ENCODE measurements around the gene SNX8. TPM values are rescaled to one million over a fixed set of nuclear protein-coding genes. Genes with fewer than 3 reads are reported as not detected.
"Not testable (repeated sequence)": the region's sequence is repeated elsewhere in the genome, so short reads cannot be mapped to it uniquely, and the experiment has no call there.

SNX8 gene, protein sequence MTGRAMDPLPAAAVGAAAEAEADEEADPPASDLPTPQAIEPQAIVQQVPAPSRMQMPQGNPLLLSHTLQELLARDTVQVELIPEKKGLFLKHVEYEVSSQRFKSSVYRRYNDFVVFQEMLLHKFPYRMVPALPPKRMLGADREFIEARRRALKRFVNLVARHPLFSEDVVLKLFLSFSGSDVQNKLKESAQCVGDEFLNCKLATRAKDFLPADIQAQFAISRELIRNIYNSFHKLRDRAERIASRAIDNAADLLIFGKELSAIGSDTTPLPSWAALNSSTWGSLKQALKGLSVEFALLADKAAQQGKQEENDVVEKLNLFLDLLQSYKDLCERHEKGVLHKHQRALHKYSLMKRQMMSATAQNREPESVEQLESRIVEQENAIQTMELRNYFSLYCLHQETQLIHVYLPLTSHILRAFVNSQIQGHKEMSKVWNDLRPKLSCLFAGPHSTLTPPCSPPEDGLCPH
- 50.8 TPM for polyA plus RNA-seq (2013, experiment 1 of 2; ENCODE audit: insufficient read length)
- polyA plus RNA-seq (2013, experiment 2 of 2; ENCODE audit: insufficient read length), result 48.1 TPM

DNA sequence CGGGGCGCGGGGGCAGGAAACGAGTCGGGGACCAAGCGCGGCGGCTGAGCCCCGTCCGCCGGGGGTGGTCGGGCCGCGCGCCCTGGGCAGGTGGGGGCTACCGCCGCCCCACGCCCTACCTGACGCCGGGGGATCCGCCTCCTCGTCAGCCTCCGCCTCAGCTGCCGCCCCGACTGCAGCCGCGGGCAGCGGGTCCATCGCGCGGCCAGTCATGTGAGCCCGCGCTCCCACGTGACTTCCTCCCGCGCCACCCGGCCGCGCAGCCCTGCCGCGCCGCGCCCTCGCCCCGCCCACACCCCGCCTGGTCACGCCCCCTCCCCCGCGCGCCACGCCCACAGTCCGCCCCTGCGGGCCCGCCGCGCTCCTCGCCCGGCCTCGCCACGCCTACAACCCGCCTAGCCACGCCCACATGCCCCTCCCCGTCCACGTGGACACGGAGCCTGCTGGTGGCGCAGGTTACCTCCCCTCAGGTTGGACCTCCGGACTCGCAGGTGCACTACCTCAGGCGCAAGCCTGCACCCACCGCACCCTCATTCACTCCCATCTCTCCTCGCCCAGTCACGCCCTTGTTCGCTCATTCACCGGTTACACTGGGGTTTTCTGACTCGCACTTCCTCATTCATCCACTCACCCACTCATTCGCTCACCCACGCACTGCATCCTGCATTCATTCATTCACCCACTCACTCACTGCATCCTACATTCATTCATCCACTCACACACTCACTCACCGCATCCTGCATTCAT is at the start of gene SNX8:
TSS of gene SNX8 (minus strand) at position 233 of the 747 bp plus-strand sequence. CDS start at position 213, 20 bp downstream.
- DNase-seq, result peak; percentile 83

DNA sequence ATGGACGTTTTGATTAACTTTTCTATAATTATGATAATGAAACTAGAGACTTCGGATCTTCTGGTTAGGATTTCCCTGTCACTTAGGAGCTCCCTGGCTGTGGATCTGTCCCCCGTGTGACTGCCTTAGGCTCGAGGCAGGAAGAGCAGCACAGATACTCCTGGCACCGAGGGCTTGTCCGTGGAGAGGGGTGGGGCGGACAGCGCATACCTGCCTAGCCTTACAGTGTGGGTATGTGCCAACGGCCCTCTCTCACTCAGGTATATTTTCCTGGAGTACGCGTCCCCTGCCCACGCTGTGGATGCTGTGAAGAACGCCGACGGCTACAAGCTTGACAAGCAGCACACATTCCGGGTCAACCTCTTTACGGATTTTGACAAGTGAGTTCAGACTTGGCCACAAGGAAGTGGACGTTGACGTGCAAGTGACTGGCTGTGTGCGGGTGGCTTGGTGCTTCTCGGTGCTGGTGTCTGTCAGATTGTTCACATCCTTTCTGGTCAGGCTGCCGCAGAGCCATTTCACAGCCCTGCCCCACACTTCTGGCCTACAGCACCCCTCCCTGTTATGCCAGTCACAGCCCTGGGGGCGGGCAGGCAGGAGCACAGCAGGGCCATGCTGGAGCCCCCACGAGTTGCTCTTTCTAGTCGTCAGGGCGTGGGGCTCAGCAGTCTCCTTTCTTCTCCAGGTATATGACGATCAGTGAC is 48.3 kb upstream of the SNX8 start:
- no peak for DNase-seq

DNA sequence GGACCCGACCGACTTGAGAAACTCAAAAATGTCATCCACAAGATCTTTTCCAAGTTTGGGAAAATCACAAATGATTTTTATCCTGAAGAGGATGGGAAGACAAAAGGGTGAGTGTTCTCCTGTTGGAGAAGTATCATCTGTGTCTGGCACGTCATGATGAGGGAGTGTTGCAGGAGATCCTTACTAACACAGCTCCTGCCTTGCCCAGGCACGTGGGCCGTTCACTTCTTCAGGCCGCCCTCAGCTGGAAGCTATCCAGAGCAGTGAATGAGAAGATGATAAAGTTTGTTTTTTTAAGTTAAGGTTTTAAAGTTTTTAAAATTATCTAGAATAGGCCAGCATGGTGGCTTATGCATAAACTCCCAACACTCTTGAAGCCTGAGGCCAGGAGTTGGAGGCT is 46.6 kb upstream of the SNX8 start:
- no peak for DNase-seq

DNA sequence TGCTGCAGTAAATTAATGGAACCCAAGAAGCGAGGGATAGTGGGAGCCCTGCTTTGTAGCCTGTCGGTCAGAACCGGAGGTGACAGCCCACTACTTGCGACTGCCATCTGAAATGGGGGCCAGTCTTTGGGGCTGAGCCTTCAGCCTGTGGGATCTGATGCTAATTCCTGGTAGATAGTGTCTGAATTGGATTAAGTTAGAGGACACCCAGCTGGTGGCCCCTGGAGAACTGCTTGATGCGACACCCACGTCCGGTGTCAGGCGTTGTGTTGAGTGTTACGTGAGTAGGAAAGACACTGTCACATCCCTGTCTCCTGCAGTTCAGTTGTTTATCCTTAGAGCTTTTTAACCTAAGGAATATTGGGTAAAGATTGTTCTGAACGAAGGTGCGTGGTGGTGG is 45.4 kb upstream of the SNX8 start:
- DNase-seq, result no peak

DNA sequence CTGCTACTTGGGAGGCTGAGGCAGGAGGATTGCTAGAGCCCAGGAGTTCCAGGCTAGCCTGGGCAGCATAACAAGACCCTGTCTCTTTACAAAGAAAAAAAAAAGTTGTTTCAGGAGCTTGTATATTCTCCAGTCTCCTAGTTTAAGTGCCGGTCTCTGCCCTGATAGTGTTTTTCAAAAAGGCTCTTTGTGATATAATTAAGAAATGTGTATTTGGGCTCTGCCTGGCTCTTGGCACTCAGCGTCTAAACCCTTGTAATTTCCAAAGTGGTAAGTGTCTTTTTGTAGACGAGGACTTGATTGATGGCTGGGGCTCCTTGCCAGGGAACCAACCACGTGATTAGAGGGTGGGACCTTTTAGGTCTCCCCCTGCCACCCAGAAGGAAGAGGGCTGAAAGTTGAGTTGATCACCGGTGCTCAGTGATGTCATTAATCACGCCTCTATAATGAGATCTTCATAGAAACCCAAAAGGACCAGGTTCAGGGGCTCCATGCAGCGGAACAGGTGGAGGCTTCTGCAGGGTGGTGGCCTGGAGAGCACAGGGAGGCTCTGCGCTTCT is 44.8 kb upstream of the SNX8 start:
- DNase-seq, result no peak

DNA sequence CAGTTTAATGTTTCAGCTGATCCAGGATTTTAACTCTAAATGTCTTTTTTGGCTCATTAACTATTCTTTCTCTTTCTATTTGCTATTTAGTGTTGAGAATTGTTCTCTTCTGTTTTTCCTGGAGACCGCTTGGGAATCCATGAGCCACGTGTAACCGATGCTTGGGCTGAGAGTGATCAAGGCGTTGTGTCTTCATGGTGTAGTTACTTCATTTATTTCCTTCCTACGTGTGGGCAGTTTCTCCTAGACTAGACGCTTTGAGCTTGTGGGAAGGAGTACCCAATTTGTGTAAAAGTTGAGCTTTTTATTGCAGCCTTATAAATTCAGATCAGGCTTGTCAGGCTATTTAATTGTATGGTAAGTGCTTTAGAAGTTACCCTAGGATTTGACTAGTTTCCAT is 43.3 kb upstream of the SNX8 start:
- DNase-seq, result no peak

DNA sequence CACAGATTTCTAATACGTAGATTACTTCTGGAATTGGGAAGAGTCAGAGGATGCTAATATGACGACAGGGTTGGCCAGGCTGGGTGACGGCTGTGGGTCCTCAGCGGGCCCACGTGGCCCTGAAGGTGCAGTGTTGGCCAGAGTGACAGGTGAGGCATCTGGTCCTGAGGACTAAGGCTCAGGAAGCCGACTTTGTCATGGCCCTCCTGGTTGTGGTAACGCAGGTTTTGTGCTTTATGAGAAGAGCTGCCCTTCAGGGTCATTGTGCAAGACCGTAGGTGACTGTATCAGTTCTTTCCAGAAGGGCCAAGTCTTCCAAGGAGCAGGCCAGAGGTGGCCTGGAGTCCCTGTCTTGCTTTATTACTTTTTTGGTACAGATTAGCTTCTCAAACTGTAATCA is 42.9 kb upstream of the SNX8 start:
- no peak for DNase-seq

DNA sequence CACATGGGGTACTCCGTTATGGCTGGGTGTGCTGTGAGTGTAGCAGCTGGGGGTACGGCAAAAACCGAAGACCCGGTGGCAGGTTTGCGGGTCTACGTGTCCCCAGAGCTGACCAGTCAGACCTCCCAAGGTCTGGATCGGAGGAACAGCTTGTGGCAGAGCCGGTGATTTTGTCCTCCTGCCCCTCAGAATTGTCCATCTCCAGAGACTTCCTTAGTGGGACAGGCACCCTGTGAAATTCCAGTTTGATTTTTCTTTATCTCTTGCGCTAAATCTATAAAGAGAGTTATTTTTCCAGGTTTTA is 41.4 kb upstream of the SNX8 start:
- no peak for DNase-seq

DNA sequence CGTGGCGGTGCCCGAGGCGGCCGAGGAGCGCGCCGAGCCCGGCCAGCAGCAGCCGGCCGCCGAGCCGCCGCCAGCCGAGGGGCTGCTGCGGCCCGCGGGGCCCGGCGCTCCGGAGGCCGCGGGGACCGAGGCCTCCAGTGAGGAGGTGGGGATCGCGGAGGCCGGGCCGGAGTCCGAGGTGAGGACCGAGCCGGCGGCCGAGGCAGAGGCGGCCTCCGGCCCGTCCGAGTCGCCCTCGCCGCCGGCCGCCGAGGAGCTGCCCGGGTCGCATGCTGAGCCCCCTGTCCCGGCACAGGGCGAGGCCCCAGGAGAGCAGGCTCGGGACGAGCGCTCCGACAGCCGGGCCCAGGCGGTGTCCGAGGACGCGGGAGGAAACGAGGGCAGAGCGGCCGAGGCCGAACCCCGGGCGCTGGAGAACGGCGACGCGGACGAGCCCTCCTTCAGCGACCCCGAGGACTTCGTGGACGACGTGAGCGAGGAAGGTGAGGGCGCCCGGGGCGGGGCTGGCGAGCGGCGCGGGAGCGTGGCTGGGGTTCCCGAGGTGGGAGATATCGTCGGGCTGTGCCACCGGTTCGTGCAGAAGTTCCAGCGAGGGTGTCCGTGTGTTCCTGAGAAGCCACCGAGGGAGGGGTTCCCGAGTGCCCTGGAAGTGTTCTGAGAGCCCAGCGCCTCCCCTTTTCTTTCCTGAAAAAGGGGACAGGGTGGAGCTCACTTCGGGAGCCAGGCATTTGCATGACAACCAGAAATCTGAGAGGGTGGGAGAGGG is 40.9 kb upstream of the SNX8 start:
- no peak for DNase-seq

DNA sequence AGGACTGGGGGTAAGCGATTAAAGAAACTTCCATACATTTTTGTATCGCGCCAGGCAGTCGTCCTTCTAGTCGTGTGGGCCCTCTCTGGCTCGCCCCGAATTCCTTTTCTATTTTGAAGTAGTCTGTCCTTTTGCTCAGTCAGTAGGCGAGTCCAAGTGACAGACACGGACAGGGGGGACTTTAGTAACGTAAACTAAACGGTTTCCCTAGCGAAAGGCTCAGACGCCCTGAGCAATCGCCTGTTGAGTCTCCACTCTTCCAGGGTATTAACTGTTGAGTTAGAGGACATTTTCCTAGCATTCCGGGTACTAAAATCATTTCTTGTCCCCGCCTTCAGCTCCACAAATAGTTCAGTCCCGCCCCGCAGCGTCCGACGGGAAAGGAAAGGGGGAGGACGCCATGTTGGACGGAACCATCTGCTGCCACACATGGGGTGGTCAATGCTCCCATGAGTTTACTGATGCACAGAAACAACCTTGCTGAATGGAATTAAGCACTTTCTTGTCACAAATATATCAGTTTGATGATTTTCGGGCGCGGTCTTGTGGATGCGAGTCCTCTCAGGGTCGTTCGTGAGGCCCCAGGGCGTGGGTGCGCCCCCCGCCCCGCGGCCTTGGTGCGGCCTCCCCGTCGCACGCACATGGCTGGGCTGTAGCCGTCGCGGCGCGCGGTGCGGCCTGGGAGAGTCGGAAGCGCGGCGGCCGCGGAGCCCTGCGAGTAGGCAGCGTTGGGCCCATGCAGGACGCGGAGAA is 40.1 kb upstream of the SNX8 start, which contains the start of gene EIF3B:
TSS of gene EIF3B (plus strand) at position 642 of the 753 bp plus-strand sequence. CDS start at position 737, 95 bp downstream.
- DNase-seq, result peak; percentile 94

DNA sequence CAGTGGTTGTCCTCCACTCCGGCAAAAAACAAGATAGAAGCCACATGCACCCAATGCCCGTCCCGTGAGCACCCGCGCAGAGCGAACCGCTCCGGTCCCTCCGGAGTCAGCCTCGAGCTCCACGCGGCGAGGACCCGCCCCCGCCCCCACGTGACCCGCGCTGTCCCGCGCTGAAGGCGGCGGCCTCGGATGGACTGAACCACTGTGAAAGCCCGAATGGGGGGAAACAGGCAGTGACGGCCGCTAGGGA is 39.6 kb upstream of the SNX8 start:
- peak; percentile 91 for DNase-seq

DNA sequence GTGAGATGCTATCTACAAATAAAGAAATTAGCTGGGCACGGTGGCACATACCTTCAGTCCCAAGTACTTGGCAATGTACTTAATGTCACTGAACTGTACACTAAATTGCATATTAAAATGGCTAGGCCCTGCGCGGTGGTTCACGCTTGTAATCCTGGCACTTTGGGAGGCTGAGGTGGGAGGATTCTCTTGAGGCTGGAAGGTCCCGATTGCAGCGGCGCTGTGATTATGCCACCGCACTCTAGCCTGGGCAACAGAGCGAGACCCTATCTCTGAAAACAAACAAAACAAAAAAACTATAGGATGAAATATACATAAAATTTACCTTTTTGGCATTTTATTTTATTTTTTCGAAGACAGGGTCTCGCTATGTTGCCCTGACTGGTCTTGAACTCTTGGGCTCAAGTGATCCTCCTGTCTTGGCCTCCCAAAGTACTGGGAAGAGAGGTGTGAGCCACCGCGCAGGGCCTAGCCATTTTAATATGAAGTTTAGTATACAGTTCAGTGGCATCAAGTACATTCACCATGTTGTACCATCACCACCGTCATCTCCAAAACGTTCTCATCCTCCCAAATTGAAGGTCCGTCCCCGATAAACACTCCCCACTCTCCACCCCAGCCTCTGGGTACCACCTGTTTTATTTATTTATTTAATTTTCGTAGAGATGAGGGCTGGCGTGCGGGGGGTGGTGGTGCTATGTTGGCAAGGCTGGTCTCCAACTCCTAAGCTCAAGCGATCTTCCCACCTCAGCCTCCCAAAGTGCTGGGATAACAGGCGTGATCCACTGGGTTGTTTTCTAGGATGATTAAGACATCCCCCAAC is 39.1 kb upstream of the SNX8 start:
- no peak for DNase-seq

DNA sequence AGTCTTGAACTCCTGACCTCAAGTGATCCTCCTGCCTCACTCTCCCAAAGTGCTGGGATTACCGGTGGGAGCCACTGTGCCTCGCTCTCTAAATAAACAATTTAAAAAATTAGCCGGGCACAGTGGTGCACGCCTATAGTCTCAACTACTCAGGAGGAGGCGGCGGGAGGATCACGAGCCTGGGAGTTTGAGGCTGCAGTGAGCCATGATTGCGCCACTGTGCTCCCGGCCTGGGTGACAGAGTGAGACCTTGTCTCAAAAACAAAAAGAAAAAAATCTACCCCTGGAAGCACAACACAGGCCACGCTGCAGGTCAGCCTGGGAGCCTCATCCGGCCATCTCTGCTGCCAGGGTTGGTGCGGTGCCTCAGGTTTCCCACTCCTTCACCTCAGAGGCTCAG is 36.6 kb upstream of the SNX8 start:
- DNase-seq, result no peak

DNA sequence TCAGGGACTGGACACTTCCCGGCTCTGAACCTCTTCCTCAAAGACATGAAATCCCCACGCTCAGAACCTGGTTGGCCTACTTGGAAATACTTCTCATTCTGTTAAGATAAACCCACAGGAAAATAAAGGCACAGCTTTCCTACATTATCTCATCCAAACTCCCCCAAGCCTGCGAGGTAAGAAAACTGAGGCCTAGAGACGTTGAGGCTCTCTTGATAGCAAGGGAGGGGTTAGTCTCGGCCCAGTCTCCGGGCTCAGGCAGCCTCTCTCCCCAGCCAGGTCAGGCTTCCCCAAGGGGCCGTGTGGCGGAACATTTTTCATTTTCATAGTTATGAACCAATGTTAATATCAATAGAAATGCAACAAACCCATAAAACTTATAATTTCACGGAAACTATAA is 35.8 kb upstream of the SNX8 start:
- DNase-seq, result no peak

DNA sequence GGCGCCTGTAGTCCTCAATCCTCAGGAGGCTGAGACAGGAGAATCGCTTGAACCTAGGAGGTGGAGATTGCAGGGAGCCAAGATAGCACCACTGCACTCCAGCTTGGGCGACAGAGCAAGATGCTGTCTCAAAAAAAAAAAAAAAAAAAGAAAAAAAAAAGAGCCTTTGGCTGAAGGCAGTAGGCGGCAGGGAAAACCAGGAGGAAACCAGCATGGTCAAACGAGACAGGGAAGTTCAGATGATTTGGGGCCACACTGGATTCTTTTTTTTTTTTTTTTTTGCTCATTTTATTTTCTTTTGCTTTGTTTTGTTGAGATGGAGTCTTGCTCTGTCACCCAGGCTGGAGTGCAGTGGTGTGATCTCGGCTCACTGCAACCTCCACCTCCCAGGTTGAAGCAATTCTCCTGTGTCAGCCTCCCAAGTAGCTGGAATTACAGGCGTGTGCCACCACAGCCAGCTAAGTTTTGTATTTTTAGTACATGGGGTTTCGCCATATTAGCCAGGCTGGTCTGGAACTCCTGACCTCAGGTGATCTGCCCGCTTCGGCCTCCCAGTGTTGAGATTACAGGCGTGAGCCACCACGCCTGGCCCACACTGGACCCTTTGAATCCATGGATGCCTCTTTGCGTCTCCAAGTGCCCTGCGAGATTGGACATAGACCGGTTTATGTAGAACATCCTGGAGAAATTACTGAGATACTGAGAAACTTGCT is 33.3 kb upstream of the SNX8 start:
- not testable (repeated sequence) for DNase-seq

DNA sequence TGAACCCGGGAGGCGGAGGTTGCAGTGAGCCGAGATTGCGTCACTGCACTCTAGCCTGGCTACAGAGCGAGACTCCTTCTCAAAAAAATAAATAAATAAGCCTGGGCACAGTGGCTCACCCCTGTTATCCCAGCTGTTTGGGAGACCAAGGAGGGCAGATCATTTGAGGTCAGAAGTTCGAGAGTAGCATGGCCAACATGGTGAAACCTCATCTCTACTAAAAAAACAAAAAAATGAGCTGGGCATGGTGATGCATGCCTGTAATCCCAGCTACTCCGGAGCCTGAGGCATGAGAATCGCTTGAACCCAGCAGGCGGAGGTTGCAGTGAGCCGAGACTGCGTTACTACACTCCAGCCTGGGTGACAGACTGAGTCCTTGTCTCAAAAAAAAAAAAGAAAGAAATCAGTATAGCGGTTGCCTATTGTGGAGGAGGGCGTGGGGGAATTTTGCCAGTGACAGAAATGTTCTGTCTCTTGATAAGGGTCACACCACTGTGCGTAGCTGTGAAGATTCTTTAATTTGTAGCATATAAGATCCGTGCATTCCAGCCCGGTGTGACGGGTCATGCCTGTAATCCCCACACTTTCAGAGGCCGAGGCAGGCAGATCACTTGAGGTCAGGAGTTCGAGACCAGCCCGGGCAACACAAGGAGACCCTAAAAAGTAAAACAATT is 22.5 kb upstream of the SNX8 start:
- no peak for DNase-seq

DNA sequence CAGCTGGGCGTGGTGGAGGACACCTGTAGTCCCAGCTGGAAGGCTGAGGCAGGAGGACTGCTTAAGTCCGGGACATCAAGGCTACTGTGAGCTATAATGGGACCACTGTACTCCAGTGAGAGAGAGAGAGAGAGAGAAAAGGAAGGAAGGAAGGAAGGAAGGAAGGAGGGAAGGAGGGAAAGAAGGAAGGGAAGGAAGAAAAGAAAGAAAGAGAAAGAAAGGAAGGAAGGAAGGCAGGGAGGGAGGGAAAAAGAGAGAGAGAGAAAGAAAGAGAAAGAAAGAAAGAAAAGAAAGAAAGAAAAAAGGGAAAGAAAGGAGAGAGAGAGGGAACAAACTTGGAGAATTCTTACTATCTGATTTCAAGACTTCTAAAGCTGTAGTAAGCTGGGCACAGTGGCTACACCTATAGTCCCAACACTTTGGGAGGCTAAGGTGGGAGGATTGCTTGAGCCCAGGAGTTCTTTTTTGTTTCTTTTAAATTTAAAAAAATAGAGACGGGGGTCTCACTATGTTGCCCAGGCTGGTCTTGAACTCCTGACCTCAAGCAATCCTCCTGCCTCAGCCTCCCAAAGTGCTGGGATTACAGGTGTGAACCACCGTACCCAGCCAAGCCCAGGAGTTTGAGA is 18.5 kb upstream of the SNX8 start:
- not testable (repeated sequence) for DNase-seq

DNA sequence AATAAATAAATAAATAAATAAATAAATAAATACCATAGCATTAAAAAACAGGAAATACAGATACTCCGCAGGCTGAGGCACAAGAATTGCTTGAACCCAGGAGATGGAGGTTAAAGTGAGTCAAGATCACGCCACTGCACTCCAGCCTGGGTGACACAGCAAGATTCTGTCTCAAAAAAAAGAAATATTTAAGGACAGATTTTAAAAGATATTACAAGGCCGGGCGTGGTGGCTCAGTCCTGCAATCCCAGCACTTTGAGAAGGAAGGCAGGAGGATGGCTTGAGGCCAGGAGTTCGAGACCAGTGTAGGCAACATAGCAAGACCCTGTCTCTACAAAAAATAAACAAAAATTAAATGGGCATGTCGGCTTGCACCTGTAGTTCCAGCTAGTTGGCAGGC is 17.5 kb upstream of the SNX8 start:
- no peak for DNase-seq

DNA sequence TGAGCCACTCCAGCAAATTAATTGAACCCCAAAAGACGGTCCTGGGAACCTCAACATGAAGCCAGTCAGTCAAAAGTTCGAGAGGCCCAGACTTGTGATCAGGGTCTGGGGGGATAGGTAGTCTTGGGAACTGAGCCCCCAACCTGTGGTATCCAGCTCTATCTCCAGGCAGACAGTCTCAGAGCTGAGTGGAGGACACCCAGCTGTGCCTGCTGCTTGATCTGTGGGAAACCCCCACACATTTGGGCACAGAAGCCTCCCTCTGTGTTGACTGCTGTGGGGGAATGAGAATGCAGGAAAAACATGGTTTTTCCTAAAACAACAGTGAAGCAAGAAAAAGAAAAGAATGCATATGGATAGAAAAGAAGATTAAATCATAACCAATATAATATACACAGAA is 16.3 kb upstream of the SNX8 start:
- no peak for DNase-seq

Data from fibroblast of skin of abdomen (primary cell).